SK-N-SH (cell line): Measurements from ENCODE around the gene COX5A. TPM values are rescaled to one million over a fixed set of nuclear protein-coding genes. Genes with fewer than 3 reads are reported as not detected.

Experiments
- CTCF ChIA-PET: fragments of 300-600, 350-600 bp; formaldehyde crosslinking; extraction: SDS; loops from one replicate; lab custom pipeline; 2021; lab: Yijun Ruan, JAX
- POLR2A ChIA-PET: fragments of 350-600 bp; sonication (Branson Sonifier 250); formaldehyde crosslinking; extraction: SDS; loops from one replicate; lab custom pipeline; 2020; ENCODE audit warnings: antibody characterized with exemption, inconsistent platforms; lab: Yijun Ruan, JAX
- DNase-seq: peaks from one replicate; pipeline ENCODE4 v3.0.0; 2012
- H2AFZ ChIP-seq: fragments of 200-600 bp; sonication (generic); 2 replicates; pipeline ENCODE4 v1.8.1; 2016; ENCODE audit warnings: antibody characterized with exemption, mild to moderate bottlenecking, low read depth
- H3F3A ChIP-seq: fragments of 200-600 bp; sonication (generic); replicated peaks from 2 replicates; pipeline ENCODE3; 2016; ENCODE audit warnings: antibody characterized with exemption, mild to moderate bottlenecking; ENCODE audit not compliant: insufficient read depth
- H3K27ac ChIP-seq, 2 experiments: fragments of 200-500 bp in 1 of 2; fragments of 200-600 bp in 1 of 2; sonication (Bioruptor generic) in 1 of 2; sonication (generic), shearing (Covaris generic) in 1 of 2; 2 replicates each; pipeline versions ENCODE4 v1.5.1 to v1.6.1; 2014 to 2016; ENCODE audit warnings: low read depth in 2 of 2, inconsistent platforms in 1 of 2, low read length in 1 of 2, mild to moderate bottlenecking in 1 of 2, mixed read lengths in 1 of 2
- H3K27me3 ChIP-seq: fragments of 200-600 bp; sonication (generic), shearing (Covaris generic); 2 replicates; pipeline ENCODE4 v1.6.1; 2016; ENCODE audit warnings: mixed run types; ENCODE audit not compliant: insufficient read depth
- H3K36me3 ChIP-seq, 2 experiments: fragments of 200-500 bp in 1 of 2; fragments of 200-600 bp in 1 of 2; sonication (Bioruptor generic) in 1 of 2; sonication (generic) in 1 of 2; replicated peaks in 1 of 2; 2 replicates each; pipeline versions ENCODE3 to v1.5.1; 2014 to 2016; ENCODE audit warnings: low read length in 1 of 2, mild to moderate bottlenecking in 1 of 2; ENCODE audit not compliant: insufficient read depth in 2 of 2, control insufficient read depth in 1 of 2
- H3K4me1 ChIP-seq, 2 experiments: fragments of 200-500 bp in 1 of 2; fragments of 200-600 bp in 1 of 2; sonication (Bioruptor generic) in 1 of 2; sonication (generic), shearing (Covaris generic) in 1 of 2; 2 replicates each; pipeline versions ENCODE4 v1.5.1 to v1.6.1; 2014 to 2016; ENCODE audit warnings: low read depth in 1 of 2, low read length in 1 of 2, mixed run types in 1 of 2; ENCODE audit not compliant: insufficient read depth in 2 of 2, control insufficient read depth in 1 of 2
- H3K4me2 ChIP-seq: fragments of 200-600 bp; sonication (generic), shearing (Covaris generic); 2 replicates; pipeline ENCODE4 v1.6.1; 2017; ENCODE audit warnings: mixed run types
- H3K4me3 ChIP-seq, 2 experiments: fragments of 200-500 bp in 1 of 2; fragments of 200-600 bp in 1 of 2; sonication (Bioruptor generic) in 1 of 2; sonication (generic), shearing (Covaris generic) in 1 of 2; 2 replicates each; pipeline versions ENCODE4 v1.5.1 to v1.8.1; 2014 to 2016; ENCODE audit warnings: low read depth in 2 of 2, inconsistent platforms in 1 of 2, low read length in 1 of 2, mild to moderate bottlenecking in 1 of 2, mixed read lengths in 1 of 2, moderate library complexity in 1 of 2
- H3K79me2 ChIP-seq: fragments of 200-600 bp; sonication (generic); 2 replicates; pipeline ENCODE4 v1.8.1; 2017; ENCODE audit warnings: mild to moderate bottlenecking; ENCODE audit not compliant: insufficient read depth
- H3K9ac ChIP-seq: fragments of 200-600 bp; sonication (generic); 2 replicates; pipeline ENCODE4 v1.6.1; 2017; ENCODE audit warnings: mixed run types
- H3K9me2 ChIP-seq: fragments of 200-600 bp; sonication (generic); 2 replicates; pipeline ENCODE4 v1.6.1; 2017; ENCODE audit warnings: mixed run types
- H3K9me3 ChIP-seq: fragments of 200-600 bp; sonication (generic); 2 replicates; pipeline ENCODE4 v1.6.1; 2017; ENCODE audit warnings: mixed run types, mild to moderate bottlenecking, moderate library complexity
- H4K20me1 ChIP-seq: fragments of 200-600 bp; sonication (generic); 2 replicates; pipeline ENCODE4 v1.6.1; 2017; ENCODE audit warnings: mild to moderate bottlenecking, mixed run types; ENCODE audit not compliant: insufficient read depth
- EZH2phosphoT487 ChIP-seq: fragments of 200-600 bp; sonication (generic); IDR thresholded peaks from 2 replicates; pipeline ENCODE4 v1.6.1; 2017; ENCODE audit warnings: low read depth, mixed run types, mild to moderate bottlenecking, antibody characterized with exemption, moderate library complexity, borderline replicate concordance
- FOXJ3 ChIP-seq: sonication (generic); formaldehyde crosslinking; IDR thresholded peaks from 2 replicates; pipeline ENCODE4 v1.5.1; 2020; ENCODE audit warnings: mild to moderate bottlenecking, missing genetic modification reagents
- GABPA ChIP-seq: IDR thresholded peaks from 2 replicates; pipeline ENCODE4 v1.4.0; 2012; ENCODE audit warnings: low read depth, mild to moderate bottlenecking
- NFIC ChIP-seq: IDR thresholded peaks from 2 replicates; pipeline ENCODE4 v1.4.0; 2012; ENCODE audit warnings: borderline replicate concordance
- NRF1 ChIP-seq: IDR thresholded peaks from 2 replicates; pipeline ENCODE4 v1.6.1; 2012; ENCODE audit warnings: low read depth, mild to moderate bottlenecking, low read length
- RCOR1 ChIP-seq: fragments of 150-350 bp; IDR thresholded peaks from 2 replicates; pipeline ENCODE4 v1.6.1; 2017; ENCODE audit warnings: antibody characterized with exemption, low read length
- RFX5 ChIP-seq: IDR thresholded peaks from 2 replicates; pipeline ENCODE4 v1.6.1; 2012; ENCODE audit warnings: mild to moderate bottlenecking, improper control_type of control experiment, low read length
- RXRA ChIP-seq: IDR thresholded peaks from 2 replicates; pipeline ENCODE4 v1.4.0; 2012; ENCODE audit warnings: low read depth, mild to moderate bottlenecking, borderline replicate concordance
- SIN3A ChIP-seq: IDR thresholded peaks from 2 replicates; pipeline ENCODE4 v1.6.1; 2012; ENCODE audit warnings: low read depth, mild to moderate bottlenecking, low read length, moderate library complexity, borderline replicate concordance
- SMC3 ChIP-seq: IDR thresholded peaks from 2 replicates; pipeline ENCODE4 v1.6.1; 2012; ENCODE audit warnings: low read depth, low read length, improper control_type of control experiment
- YY1 ChIP-seq: IDR thresholded peaks from 2 replicates; pipeline ENCODE4 v1.4.0; 2012; ENCODE audit warnings: low read depth, mild to moderate bottlenecking
- WGBS: methylation state at CpG from one replicate; pipeline ENCODE4 v1.1.6; 2017; ENCODE audit warnings: low lambda C conversion rate; 5-methylcytosine and 5-hydroxymethylcytosine counted together
- polyA plus RNA-seq, 3 experiments: library from polyadenylated mRNA; depleted of rRNA; stranded (reverse); fragments of >200 nt; gene quantifications; 2 replicates each; pipeline ENCODE4 v1.2.3, GENCODE V29; 2012
- TF ChIP-seq, protein P1 (sequence below): IDR thresholded peaks from 2 replicates; pipeline ENCODE4 v1.4.0; 2012; ENCODE audit warnings: low read depth, borderline replicate concordance
- TF ChIP-seq, protein P2 (sequence below): IDR thresholded peaks from 2 replicates; pipeline ENCODE4 v1.4.0; 2012; ENCODE audit warnings: low read depth, borderline replicate concordance
- TF ChIP-seq, protein P3 (sequence below): IDR thresholded peaks from 2 replicates; pipeline ENCODE4; 2012
- TF ChIP-seq, protein P4 (sequence below): fragments of 150-350 bp; IDR thresholded peaks from 2 replicates; pipeline ENCODE4 v1.6.1; 2017; ENCODE audit warnings: antibody characterized with exemption, low read length, low read depth, borderline replicate concordance
- TF ChIP-seq, protein P5 (sequence below): IDR thresholded peaks from 2 replicates; pipeline ENCODE4 v1.6.1; 2012; ENCODE audit warnings: mild to moderate bottlenecking, low read depth, low read length, moderate library complexity
- TF ChIP-seq, protein P6 (sequence below): fragments of 200-600 bp; sonication (generic); IDR thresholded peaks from 2 replicates; pipeline ENCODE4 v1.6.1; 2017; ENCODE audit warnings: antibody characterized with exemption, mild to moderate bottlenecking, moderate library complexity

Gene COX5A
- polyA plus RNA-seq, 1 of the 3 experiments (the other 2 are of a cell fraction), result 158 TPM

DNA sequence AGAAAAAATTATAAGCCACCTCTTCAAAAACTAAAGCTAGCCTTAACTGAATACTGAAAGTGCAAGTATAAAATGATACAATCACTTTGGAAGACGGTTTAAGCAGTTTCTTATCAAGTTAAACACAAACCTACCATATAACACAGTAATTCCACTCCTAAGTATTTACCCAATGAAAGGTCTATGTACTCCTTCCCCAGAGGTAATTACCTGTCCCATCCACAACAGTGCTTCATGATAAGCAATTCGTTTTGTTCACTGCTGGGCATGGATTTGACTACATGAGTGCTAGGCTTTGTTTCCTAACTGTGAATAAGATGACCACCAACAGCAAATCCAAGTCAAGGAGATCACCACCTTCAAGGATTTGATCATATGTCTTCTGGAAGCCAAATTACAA is 4.3 kb downstream of the COX5A start:
- no peak overlapping the region for H3K9ac ChIP-seq
- no peaks in the 10 kb centered on the region for H3K27me3 ChIP-seq
- ChIA-PET POLR2A (no interaction called here), CTCF (interaction anchor here (1.0 to 2.4 kb wide), 8 partner anchors 12 to 165 kb away, joined by 3 to 10 read pairs (median 4); partner anchors contain the start of gene ULK3)
- WGBS, result 84% methylated on average over 2 of the region's 2 CpGs
- no peak overlapping the region for H3K27ac ChIP-seq
- peaks cover 8 to 29% of the 10 kb centered on the region in 2 experiments for H3K36me3 ChIP-seq
- H2AFZ ChIP-seq, result no peak overlapping the region
- DNase-seq, result no peak
- H3K9me2 ChIP-seq, result no peaks in the 10 kb centered on the region
- peaks cover 88% of the 10 kb centered on the region for H3K79me2 ChIP-seq
- H3K4me2 ChIP-seq, result no peak overlapping the region
- H3K4me1 ChIP-seq, result 0 out of 4 replicates have a peak, but pooled peaks cover 0 to 6% of the 10 kb centered on the region in 2 experiments
- peaks cover 8% of the 10 kb centered on the region; the same call in 1 of the 2 replicates for H4K20me1 ChIP-seq
- no peak overlapping the region for H3K4me3 ChIP-seq
- TF ChIP-seq, protein P1, sequence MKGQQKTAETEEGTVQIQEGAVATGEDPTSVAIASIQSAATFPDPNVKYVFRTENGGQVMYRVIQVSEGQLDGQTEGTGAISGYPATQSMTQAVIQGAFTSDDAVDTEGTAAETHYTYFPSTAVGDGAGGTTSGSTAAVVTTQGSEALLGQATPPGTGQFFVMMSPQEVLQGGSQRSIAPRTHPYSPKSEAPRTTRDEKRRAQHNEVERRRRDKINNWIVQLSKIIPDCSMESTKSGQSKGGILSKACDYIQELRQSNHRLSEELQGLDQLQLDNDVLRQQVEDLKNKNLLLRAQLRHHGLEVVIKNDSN, result no peak
- no peak for TF ChIP-seq NFIC
- TF ChIP-seq, protein P2, sequence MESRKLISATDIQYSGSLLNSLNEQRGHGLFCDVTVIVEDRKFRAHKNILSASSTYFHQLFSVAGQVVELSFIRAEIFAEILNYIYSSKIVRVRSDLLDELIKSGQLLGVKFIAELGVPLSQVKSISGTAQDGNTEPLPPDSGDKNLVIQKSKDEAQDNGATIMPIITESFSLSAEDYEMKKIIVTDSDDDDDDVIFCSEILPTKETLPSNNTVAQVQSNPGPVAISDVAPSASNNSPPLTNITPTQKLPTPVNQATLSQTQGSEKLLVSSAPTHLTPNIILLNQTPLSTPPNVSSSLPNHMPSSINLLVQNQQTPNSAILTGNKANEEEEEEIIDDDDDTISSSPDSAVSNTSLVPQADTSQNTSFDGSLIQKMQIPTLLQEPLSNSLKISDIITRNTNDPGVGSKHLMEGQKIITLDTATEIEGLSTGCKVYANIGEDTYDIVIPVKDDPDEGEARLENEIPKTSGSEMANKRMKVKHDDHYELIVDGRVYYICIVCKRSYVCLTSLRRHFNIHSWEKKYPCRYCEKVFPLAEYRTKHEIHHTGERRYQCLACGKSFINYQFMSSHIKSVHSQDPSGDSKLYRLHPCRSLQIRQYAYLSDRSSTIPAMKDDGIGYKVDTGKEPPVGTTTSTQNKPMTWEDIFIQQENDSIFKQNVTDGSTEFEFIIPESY, result no peak
- TF ChIP-seq, protein P3, sequence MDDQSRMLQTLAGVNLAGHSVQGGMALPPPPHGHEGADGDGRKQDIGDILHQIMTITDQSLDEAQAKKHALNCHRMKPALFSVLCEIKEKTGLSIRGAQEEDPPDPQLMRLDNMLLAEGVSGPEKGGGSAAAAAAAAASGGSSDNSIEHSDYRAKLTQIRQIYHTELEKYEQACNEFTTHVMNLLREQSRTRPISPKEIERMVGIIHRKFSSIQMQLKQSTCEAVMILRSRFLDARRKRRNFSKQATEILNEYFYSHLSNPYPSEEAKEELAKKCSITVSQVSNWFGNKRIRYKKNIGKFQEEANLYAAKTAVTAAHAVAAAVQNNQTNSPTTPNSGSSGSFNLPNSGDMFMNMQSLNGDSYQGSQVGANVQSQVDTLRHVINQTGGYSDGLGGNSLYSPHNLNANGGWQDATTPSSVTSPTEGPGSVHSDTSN, result no peak
- TF ChIP-seq RCOR1, result no peak
- no peak for TF ChIP-seq RFX5
- TF ChIP-seq NRF1, result no peak
- TF ChIP-seq SMC3, result no peak
- TF ChIP-seq GABPA, result no peak
- TF ChIP-seq, protein P4, sequence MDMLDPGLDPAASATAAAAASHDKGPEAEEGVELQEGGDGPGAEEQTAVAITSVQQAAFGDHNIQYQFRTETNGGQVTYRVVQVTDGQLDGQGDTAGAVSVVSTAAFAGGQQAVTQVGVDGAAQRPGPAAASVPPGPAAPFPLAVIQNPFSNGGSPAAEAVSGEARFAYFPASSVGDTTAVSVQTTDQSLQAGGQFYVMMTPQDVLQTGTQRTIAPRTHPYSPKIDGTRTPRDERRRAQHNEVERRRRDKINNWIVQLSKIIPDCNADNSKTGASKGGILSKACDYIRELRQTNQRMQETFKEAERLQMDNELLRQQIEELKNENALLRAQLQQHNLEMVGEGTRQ, result no peak
- no peak for TF ChIP-seq YY1
- no peak for TF ChIP-seq EZH2phosphoT487
- TF ChIP-seq SIN3A, result no peak
- TF ChIP-seq, protein P5, sequence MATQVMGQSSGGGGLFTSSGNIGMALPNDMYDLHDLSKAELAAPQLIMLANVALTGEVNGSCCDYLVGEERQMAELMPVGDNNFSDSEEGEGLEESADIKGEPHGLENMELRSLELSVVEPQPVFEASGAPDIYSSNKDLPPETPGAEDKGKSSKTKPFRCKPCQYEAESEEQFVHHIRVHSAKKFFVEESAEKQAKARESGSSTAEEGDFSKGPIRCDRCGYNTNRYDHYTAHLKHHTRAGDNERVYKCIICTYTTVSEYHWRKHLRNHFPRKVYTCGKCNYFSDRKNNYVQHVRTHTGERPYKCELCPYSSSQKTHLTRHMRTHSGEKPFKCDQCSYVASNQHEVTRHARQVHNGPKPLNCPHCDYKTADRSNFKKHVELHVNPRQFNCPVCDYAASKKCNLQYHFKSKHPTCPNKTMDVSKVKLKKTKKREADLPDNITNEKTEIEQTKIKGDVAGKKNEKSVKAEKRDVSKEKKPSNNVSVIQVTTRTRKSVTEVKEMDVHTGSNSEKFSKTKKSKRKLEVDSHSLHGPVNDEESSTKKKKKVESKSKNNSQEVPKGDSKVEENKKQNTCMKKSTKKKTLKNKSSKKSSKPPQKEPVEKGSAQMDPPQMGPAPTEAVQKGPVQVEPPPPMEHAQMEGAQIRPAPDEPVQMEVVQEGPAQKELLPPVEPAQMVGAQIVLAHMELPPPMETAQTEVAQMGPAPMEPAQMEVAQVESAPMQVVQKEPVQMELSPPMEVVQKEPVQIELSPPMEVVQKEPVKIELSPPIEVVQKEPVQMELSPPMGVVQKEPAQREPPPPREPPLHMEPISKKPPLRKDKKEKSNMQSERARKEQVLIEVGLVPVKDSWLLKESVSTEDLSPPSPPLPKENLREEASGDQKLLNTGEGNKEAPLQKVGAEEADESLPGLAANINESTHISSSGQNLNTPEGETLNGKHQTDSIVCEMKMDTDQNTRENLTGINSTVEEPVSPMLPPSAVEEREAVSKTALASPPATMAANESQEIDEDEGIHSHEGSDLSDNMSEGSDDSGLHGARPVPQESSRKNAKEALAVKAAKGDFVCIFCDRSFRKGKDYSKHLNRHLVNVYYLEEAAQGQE, result no peak
- TF ChIP-seq, protein P6, sequence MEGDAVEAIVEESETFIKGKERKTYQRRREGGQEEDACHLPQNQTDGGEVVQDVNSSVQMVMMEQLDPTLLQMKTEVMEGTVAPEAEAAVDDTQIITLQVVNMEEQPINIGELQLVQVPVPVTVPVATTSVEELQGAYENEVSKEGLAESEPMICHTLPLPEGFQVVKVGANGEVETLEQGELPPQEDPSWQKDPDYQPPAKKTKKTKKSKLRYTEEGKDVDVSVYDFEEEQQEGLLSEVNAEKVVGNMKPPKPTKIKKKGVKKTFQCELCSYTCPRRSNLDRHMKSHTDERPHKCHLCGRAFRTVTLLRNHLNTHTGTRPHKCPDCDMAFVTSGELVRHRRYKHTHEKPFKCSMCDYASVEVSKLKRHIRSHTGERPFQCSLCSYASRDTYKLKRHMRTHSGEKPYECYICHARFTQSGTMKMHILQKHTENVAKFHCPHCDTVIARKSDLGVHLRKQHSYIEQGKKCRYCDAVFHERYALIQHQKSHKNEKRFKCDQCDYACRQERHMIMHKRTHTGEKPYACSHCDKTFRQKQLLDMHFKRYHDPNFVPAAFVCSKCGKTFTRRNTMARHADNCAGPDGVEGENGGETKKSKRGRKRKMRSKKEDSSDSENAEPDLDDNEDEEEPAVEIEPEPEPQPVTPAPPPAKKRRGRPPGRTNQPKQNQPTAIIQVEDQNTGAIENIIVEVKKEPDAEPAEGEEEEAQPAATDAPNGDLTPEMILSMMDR, result no peak
- TF ChIP-seq FOXJ3 (CRISPR knock-in tag), result no peak
- no peak for TF ChIP-seq RXRA
- TF ChIP-seq, all 33 proteins: peak for 0
- Histone ChIP-seq H3K9me3 (no peaks in the 10 kb centered on the region), H3F3A (peaks cover 10% of the 10 kb centered on the region)
